ENCODE data around the gene OS9. TPM values are rescaled to one million over a fixed set of nuclear protein-coding genes. Genes with fewer than 3 reads are reported as not detected.

Gene OS9
- total and polyA plus RNA-seq, 4 donors = 136 to 357 (median 216) TPM

DNA sequence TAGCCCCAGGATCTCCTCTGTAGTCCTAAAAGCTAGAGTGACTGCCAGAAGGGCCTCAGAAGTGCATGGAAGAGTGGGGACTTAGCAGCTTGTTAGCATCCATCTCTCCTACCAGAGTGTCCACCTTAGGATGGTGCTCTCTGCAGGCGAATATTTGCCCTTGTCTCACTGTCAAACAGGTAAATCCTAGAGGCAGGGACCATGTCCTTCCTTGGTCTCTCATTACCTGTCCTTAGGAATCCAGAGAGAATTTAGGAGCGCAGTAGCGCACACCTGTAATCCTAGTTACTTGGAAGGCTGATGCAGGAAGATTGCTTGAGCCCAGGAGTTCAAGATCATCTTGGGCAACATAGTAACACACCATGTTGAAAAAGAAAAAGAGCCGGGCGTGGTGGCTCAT is 23.2 kb downstream of the OS9 start:
- Histone ChIP-seq H3K27me3 (ENCODE audit: control insufficient read depth in 4 of 4, insufficient read depth in 4 of 4, low read length in 3 of 4) (no peaks in the 10 kb centered on the region), H3K9me3 (ENCODE audit: control insufficient read depth in 4 of 4, low read length in 3 of 4) (no peaks in the 10 kb centered on the region), H3K9ac (ENCODE audit: low read depth in 1 of 2, low read length in 2 of 2) (no peak overlapping the region), H3K36me3 (ENCODE audit: control insufficient read depth in 4 of 4, insufficient read depth in 3 of 4, low read depth in 1 of 4, low read length in 3 of 4) (peaks cover 14 to 68% (median 54%) of the 10 kb centered on the region in 4 donors), H3K27ac (ENCODE audit: low read depth in 1 of 2, low read length in 2 of 2) (no peak overlapping the region), H3K4me3 (ENCODE audit: low read depth in 1 of 3, low read length in 3 of 3) (no peak overlapping the region), H3K4me1 (ENCODE audit: control insufficient read depth in 4 of 4, insufficient read depth in 4 of 4, low read length in 3 of 4) (no peaks in the 10 kb centered on the region)
- DNase-seq (ENCODE audit: low spot score) = no peak
- TF ChIP-seq, protein P1, sequence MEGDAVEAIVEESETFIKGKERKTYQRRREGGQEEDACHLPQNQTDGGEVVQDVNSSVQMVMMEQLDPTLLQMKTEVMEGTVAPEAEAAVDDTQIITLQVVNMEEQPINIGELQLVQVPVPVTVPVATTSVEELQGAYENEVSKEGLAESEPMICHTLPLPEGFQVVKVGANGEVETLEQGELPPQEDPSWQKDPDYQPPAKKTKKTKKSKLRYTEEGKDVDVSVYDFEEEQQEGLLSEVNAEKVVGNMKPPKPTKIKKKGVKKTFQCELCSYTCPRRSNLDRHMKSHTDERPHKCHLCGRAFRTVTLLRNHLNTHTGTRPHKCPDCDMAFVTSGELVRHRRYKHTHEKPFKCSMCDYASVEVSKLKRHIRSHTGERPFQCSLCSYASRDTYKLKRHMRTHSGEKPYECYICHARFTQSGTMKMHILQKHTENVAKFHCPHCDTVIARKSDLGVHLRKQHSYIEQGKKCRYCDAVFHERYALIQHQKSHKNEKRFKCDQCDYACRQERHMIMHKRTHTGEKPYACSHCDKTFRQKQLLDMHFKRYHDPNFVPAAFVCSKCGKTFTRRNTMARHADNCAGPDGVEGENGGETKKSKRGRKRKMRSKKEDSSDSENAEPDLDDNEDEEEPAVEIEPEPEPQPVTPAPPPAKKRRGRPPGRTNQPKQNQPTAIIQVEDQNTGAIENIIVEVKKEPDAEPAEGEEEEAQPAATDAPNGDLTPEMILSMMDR (IDR thresholded peaks at IDR 0.05; ENCODE audit: low read depth, low read length, missing input control) = no peak
- TF ChIP-seq, protein P2, sequence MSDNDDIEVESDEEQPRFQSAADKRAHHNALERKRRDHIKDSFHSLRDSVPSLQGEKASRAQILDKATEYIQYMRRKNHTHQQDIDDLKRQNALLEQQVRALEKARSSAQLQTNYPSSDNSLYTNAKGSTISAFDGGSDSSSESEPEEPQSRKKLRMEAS (IDR thresholded peaks at IDR 0.05) = no peak
- TF ChIP-seq, protein P3, sequence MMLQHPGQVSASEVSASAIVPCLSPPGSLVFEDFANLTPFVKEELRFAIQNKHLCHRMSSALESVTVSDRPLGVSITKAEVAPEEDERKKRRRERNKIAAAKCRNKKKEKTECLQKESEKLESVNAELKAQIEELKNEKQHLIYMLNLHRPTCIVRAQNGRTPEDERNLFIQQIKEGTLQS (IDR thresholded peaks at IDR 0.05) = no peak
- no peak for TF ChIP-seq FOXA1 (IDR thresholded peaks at IDR 0.05)
- no peak for TF ChIP-seq FOXA2 (IDR thresholded peaks at IDR 0.05)
- TF ChIP-seq RXRA (IDR thresholded peaks at IDR 0.05) = no peak
- no peak for TF ChIP-seq JUND (IDR thresholded peaks at IDR 0.05)
- no peak for TF ChIP-seq HNF4A (conservative IDR thresholded peaks at IDR 0.05)
- no peak for TF ChIP-seq EGR1 (IDR thresholded peaks at IDR 0.05; ENCODE audit: low read depth in 2 of 2)
- no peak for TF ChIP-seq YY1 (IDR thresholded peaks at IDR 0.05)
- TF ChIP-seq TAF1 (conservative IDR thresholded peaks at IDR 0.05) = no peak
- TF ChIP-seq SP1 (IDR thresholded peaks at IDR 0.05) = no peak
- TF ChIP-seq, protein P4, sequence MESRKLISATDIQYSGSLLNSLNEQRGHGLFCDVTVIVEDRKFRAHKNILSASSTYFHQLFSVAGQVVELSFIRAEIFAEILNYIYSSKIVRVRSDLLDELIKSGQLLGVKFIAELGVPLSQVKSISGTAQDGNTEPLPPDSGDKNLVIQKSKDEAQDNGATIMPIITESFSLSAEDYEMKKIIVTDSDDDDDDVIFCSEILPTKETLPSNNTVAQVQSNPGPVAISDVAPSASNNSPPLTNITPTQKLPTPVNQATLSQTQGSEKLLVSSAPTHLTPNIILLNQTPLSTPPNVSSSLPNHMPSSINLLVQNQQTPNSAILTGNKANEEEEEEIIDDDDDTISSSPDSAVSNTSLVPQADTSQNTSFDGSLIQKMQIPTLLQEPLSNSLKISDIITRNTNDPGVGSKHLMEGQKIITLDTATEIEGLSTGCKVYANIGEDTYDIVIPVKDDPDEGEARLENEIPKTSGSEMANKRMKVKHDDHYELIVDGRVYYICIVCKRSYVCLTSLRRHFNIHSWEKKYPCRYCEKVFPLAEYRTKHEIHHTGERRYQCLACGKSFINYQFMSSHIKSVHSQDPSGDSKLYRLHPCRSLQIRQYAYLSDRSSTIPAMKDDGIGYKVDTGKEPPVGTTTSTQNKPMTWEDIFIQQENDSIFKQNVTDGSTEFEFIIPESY (IDR thresholded peaks at IDR 0.05) = no peak
- no peak for TF ChIP-seq HNF4G (IDR thresholded peaks at IDR 0.05)
- TF ChIP-seq GABPA (IDR thresholded peaks at IDR 0.05 in 1 of 2, conservative IDR thresholded peaks at IDR 0.05 in 1 of 2) = no peak
- 99% methylated on average over 5 of the region's 5 CpGs for WGBS

DNA sequence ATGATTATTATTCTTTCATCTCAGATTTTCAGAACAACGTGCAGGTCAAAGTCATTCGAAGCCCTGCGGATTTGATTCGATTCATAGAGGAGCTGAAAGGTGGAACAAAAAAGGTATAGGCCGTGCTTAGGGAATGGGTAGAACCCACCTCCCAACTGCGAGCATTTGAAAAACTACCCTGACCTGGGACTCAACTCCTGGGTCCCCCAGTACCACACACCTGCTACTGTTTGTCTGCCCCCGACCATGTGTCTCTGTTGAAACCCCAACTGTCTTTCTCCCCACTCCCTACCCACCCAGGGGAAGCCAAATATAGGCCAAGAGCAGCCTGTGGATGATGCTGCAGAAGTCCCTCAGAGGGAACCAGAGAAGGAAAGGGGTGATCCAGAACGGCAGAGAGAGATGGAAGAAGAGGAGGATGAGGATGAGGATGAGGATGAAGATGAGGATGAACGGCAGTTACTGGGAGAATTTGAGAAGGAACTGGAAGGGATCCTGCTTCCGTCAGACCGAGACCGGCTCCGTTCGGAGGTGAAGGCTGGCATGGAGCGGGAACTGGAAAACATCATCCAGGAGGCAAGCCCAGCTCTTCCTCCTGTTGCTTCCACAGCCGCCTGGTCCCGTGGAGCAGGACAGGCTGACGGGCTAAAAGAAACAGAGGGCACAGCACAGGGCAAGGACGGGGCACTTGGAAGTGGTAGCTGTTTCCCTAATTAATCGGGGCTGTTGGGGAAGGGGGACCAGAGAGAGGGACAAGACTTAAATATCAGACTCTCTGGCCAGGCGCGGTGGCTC is 24.1 kb downstream of the OS9 start:
- Histone ChIP-seq H3K4me1 (ENCODE audit: control insufficient read depth in 4 of 4, insufficient read depth in 4 of 4, low read length in 3 of 4) (no peaks in the 10 kb centered on the region), H3K4me3 (ENCODE audit: low read depth in 1 of 3, low read length in 3 of 3) (no peak overlapping the region), H3K9me3 (ENCODE audit: control insufficient read depth in 4 of 4, low read length in 3 of 4) (no peaks in the 10 kb centered on the region), H3K27ac (ENCODE audit: low read depth in 1 of 2, low read length in 2 of 2) (no peak overlapping the region), H3K36me3 (ENCODE audit: control insufficient read depth in 4 of 4, insufficient read depth in 3 of 4, low read depth in 1 of 4, low read length in 3 of 4) (peaks cover 14 to 64% (median 52%) of the 10 kb centered on the region in 4 donors), H3K9ac (ENCODE audit: low read depth in 1 of 2, low read length in 2 of 2) (no peak overlapping the region), H3K27me3 (ENCODE audit: control insufficient read depth in 4 of 4, insufficient read depth in 4 of 4, low read length in 3 of 4) (no peaks in the 10 kb centered on the region)
- WGBS = 97% methylated on average over 22 of the region's 22 CpGs
- DNase-seq (ENCODE audit: low spot score) = no peak
- no peak for TF ChIP-seq SP1 (IDR thresholded peaks at IDR 0.05)
- no peak for TF ChIP-seq TAF1 (conservative IDR thresholded peaks at IDR 0.05)
- no peak for TF ChIP-seq NR2F2 (IDR thresholded peaks at IDR 0.05)
- TF ChIP-seq FOXA2 (IDR thresholded peaks at IDR 0.05) = no peak
- TF ChIP-seq, protein P4 (IDR thresholded peaks at IDR 0.05) = no peak
- TF ChIP-seq, protein P1 (IDR thresholded peaks at IDR 0.05; ENCODE audit: low read depth, low read length, missing input control) = no peak
- TF ChIP-seq, protein P2 (IDR thresholded peaks at IDR 0.05) = no peak
- no peak for TF ChIP-seq GABPA (IDR thresholded peaks at IDR 0.05 in 1 of 2, conservative IDR thresholded peaks at IDR 0.05 in 1 of 2)
- TF ChIP-seq EGR1 (IDR thresholded peaks at IDR 0.05; ENCODE audit: low read depth in 2 of 2) = no peak
- TF ChIP-seq, protein P3 (IDR thresholded peaks at IDR 0.05) = no peak
- no peak for TF ChIP-seq FOXA1 (IDR thresholded peaks at IDR 0.05)
- no peak for TF ChIP-seq RAD21 (IDR thresholded peaks at IDR 0.05)
